WTC11 (cell line): ENCODE measurements around the gene AHRR.

ENCODE experiments used
- CTCF ChIP-seq: fragments of 200-600 bp; IDR thresholded peaks from 2 replicates; pipeline ENCODE4 v1.8.0; 2022; ENCODE audit warnings: antibody characterized with exemption
- NFYB ChIP-seq: sonication (generic); formaldehyde crosslinking; conservative IDR thresholded peaks from 2 replicates; pipeline ENCODE4 v1.8.0; 2022; ENCODE audit warnings: low read depth, missing genetic modification reagents
- NR2C2 ChIP-seq: sonication (generic); formaldehyde crosslinking; IDR thresholded peaks from 2 replicates; pipeline ENCODE4 v1.8.0; 2022; ENCODE audit warnings: mild to moderate bottlenecking, missing genetic modification reagents
- ZNF138 ChIP-seq: sonication (generic); formaldehyde crosslinking; conservative IDR thresholded peaks from 2 replicates; pipeline ENCODE4 v1.8.1; 2022; ENCODE audit warnings: mild to moderate bottlenecking, moderate library complexity, missing genetic modification reagents

- no peak for TF ChIP-seq CTCF
- no peak for TF ChIP-seq NFYB
- TF ChIP-seq ZNF138 (CRISPR knock-in tag): no peak
- no peak for TF ChIP-seq NR2C2 (CRISPR knock-in tag)
These were observed 142.4 kb downstream of the AHRR start for GRCh38 chr5:463952-464351.
